Cardiac muscle cell (in vitro differentiated cells and primary cell): ENCODE measurements around the gene UQCRFS1. TPM values are rescaled to one million over a fixed set of nuclear protein-coding genes. Genes with fewer than 3 reads are reported as not detected.

Source experiments
- DNase-seq, 2 donors: peaks; one replicate each; pipeline versions ENCODE4 v3.0.0 to v3.0.0-alpha.2; 2010 to 2017; ENCODE audit warnings: low read depth in 1 of 2, low spot score in 1 of 2
- H3K27ac ChIP-seq: fragments of 200-600 bp; sonication (generic); 2 replicates; pipeline ENCODE4 v1.5.1; 2016
- H3K27me3 ChIP-seq: fragments of 200-600 bp; sonication (generic); 2 replicates; pipeline ENCODE4 v1.6.0; 2016; ENCODE audit warnings: control low read depth
- H3K36me3 ChIP-seq: fragments of 200-600 bp; sonication (generic); 2 replicates; pipeline ENCODE4 v1.5.1; 2016; ENCODE audit warnings: control low read depth
- H3K4me1 ChIP-seq: fragments of 200-600 bp; sonication (generic); 2 replicates; pipeline ENCODE4 v1.8.1; 2017; ENCODE audit warnings: low read depth, mild to moderate bottlenecking, mixed run types
- H3K4me3 ChIP-seq: fragments of 200-600 bp; sonication (generic); 2 replicates; pipeline ENCODE4 v1.5.1; 2016; ENCODE audit warnings: mild to moderate bottlenecking
- H3K9me3 ChIP-seq: fragments of 200-600 bp; sonication (generic); 2 replicates; pipeline ENCODE4 v1.5.1; 2017; ENCODE audit warnings: low read depth, mild to moderate bottlenecking, control low read depth
- CTCF ChIP-seq: IDR thresholded peaks from 2 replicates; pipeline ENCODE4 v1.5.1; 2012; ENCODE audit warnings: low read depth, mild to moderate bottlenecking, low read length
- polyA plus RNA-seq: library from polyadenylated mRNA; unstranded; fragments of >200 nt; fragmentation: Nextera tagmentation; extraction: Ambion mirVana; gene quantifications from 2 replicates; pipeline ENCODE4 v1.2.1, GENCODE V29; 2016
- total RNA-seq: library from RNA; depleted of rRNA; stranded (reverse); fragments of >200 nt; gene quantifications from 2 replicates; pipeline ENCODE4 v1.2.3, GENCODE V29; 2016

UQCRFS1 gene
- total and polyA plus RNA-seq, 2 experiments from 2014 or later: 59.8 to 140 TPM

- Histone ChIP-seq H3K4me3 (no peak overlapping the region), H3K36me3 (no peaks in the 10 kb centered on the region), H3K27me3 (no peaks in the 10 kb centered on the region), H3K4me1 (no peaks in the 10 kb centered on the region), H3K9me3 (no peaks in the 10 kb centered on the region), H3K27ac (no peak overlapping the region)
- no peak for DNase-seq
- TF ChIP-seq CTCF: no peak
Observed at GRCh38 chr19:29188289-29189032, 24.5 kb downstream of the UQCRFS1 start.

GRCh38 chr19:29187676-29188075, 25.3 kb downstream of the UQCRFS1 start:
- Histone ChIP-seq H3K36me3 (no peaks in the 10 kb centered on the region), H3K27me3 (no peaks in the 10 kb centered on the region), H3K4me1 (no peaks in the 10 kb centered on the region), H3K4me3 (no peak overlapping the region), H3K9me3 (no peaks in the 10 kb centered on the region), H3K27ac (no peak overlapping the region)
- no peak for DNase-seq
- no peak for TF ChIP-seq CTCF

- no peaks in the 10 kb centered on the region for H3K4me1 ChIP-seq
- no peak overlapping the region for H3K4me3 ChIP-seq
- no peaks in the 10 kb centered on the region for H3K9me3 ChIP-seq
- H3K27ac ChIP-seq: no peak overlapping the region
- H3K27me3 ChIP-seq: no peaks in the 10 kb centered on the region
- DNase-seq: no peak
- TF ChIP-seq CTCF: no peak
- no peaks in the 10 kb centered on the region for H3K36me3 ChIP-seq
Observed at GRCh38 chr19:29185427-29185826, 27.5 kb downstream of the UQCRFS1 start.

GRCh38 chr19:29176981-29177754, 35.8 kb downstream of the UQCRFS1 start:
- Histone ChIP-seq H3K4me3 (no peak overlapping the region), H3K9me3 (no peaks in the 10 kb centered on the region), H3K27ac (no peak overlapping the region), H3K4me1 (no peaks in the 10 kb centered on the region), H3K27me3 (no peaks in the 10 kb centered on the region), H3K36me3 (no peaks in the 10 kb centered on the region)
- DNase-seq: no peak
- TF ChIP-seq CTCF: no peak

GRCh38 chr19:29173896-29174295, 39.1 kb downstream of the UQCRFS1 start:
- Histone ChIP-seq H3K4me3 (no peak overlapping the region), H3K27ac (no peak overlapping the region), H3K36me3 (no peaks in the 10 kb centered on the region), H3K27me3 (no peaks in the 10 kb centered on the region), H3K4me1 (no peaks in the 10 kb centered on the region), H3K9me3 (no peaks in the 10 kb centered on the region)
- no peak for DNase-seq
- no peak for TF ChIP-seq CTCF
